ENCODE data around the gene HELZ2. TPM values are rescaled to one million over a fixed set of nuclear protein-coding genes. Genes with fewer than 3 reads are reported as not detected.
A peak's percentile ranks its signal among the peaks of the same experiment; 100 is the strongest.
"Not testable (repeated sequence)": the region's sequence is repeated elsewhere in the genome, so short reads cannot be mapped to it uniquely, and the experiment has no call there.

Gene HELZ2
- total RNA-seq, 1 experiment from 2014 or later = 205 TPM

- DNase-seq (ENCODE audit: low read depth) = no peak
Measured at GRCh38 chr20:63566395-63567135, 7.5 kb downstream of the HELZ2 start.

GRCh38 chr20:63565699-63566335 lies 8.2 kb downstream of the HELZ2 start:
- DNase-seq (ENCODE audit: low read depth) = no peak

- DNase-seq (ENCODE audit: low read depth) = no peak
Measured at GRCh38 chr20:63565021-63565698, 8.9 kb downstream of the HELZ2 start.

GRCh38 chr20:63564036-63564810 lies 9.8 kb downstream of the HELZ2 start:
- no peak for DNase-seq (ENCODE audit: low read depth)

- DNase-seq (ENCODE audit: low read depth) = no peak
Measured at GRCh38 chr20:63563225-63563935, 10.7 kb downstream of the HELZ2 start.

GRCh38 chr20:63562461-63563224 lies 11.4 kb downstream of the HELZ2 start:
- DNase-seq (ENCODE audit: low read depth) = no peak

DNA sequence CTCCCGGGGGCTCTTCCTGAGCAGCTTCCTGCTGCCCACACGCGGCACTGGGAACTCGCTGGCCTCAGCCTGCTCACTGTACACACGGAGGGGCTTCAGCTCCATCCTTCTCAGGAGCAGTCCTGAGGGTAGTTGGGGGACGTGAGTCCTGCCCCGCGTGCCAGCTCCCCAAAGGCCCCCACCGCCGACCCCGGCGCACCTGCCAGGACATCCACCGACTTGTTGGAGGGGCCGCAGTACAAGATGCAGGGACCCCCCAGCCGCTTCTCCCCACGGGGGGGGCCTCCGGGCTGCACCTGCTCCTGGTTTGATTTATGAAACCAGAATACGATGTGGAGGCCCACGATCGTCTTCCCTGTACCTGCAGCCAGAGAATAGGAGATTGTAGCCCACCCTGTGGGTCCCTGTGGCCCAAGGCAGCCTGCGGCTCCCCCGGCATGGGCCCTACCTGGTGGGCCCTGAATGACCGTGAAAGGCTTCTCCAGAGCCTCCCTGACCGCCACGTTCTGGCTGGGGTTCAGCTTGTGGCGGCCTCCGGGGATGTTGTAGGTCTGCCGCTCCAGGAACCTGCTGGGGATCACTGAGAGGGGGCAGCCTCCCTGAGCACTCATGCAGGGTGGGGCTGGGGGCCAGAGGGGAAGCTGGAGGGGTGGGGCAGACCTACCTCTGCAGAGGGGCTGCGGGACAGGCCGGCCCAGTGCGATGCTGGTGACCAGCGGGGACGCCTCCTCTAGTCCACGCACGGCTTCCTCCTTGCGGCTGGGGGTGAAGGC lies 12.2 kb downstream of the HELZ2 start:
- no peak for DNase-seq (ENCODE audit: low read depth)

DNA sequence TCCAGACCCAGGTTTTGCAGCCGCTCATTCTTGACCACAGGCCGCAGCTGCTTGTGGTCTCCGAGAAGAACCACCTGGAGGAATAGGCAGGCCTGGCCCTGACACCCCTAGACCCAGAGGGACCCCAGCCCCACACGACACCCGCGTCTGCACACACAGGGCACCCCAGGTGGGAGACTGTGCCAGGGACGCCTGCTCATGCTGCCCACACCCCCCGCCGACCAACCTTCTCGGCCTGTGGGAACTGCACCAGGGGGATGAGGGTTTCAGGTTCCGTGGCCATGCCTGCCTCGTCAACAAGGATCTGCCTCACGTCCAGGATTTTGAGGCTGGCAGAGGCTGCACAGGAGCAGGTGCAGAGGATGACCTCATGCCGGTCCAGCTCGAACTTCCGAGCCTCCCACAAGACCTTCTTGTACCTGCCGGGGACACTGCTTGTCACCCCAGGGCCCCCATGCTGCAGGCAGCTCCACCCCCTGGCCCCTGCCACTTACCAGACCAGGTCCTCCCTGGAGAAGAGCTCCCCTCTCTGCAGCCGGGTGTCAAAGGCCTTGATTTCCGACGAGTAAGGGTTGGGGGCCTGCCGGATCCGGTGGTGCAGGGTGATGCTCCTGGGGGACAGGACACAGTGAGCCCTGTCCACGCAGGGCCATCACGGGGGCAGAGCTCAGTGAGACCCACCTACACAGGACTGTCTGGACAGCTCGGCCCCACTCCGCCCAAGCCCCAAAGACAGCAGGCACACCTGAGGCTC lies 13.0 kb downstream of the HELZ2 start:
- no peak for DNase-seq (ENCODE audit: low read depth)

GRCh38 chr20:63560333-63560805 lies 13.7 kb downstream of the HELZ2 start:
- no peak for DNase-seq (ENCODE audit: low read depth)

- DNase-seq (ENCODE audit: low read depth) = not testable (repeated sequence)
Measured at GRCh38 chr20:63559485-63560332, 14.3 kb downstream of the HELZ2 start.

GRCh38 chr20:63558804-63559484 lies 15.1 kb downstream of the HELZ2 start:
- DNase-seq (ENCODE audit: low read depth) = no peak

DNA sequence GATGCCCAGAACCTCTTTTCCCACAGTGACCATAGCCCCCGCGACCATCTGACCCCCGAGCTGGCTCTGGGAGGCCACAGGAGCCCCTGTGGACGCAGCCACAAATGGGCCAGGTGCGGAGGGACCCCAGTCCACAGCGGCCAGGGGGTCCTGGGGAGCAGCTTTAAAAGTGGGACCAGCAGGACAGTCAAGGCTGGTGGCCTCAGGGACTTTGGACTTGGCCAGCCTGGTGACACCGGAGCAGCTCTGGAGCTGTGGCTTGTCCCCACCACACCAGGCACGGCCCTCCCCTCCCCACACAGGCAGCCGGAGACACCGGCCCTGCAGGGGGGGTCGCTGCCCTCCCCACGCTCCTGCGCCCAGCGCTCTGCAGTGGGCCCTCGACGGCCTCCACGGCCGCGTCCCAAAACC lies 16.6 kb downstream of the HELZ2 start:
- DNase-seq (ENCODE audit: low read depth) = no peak

DNA sequence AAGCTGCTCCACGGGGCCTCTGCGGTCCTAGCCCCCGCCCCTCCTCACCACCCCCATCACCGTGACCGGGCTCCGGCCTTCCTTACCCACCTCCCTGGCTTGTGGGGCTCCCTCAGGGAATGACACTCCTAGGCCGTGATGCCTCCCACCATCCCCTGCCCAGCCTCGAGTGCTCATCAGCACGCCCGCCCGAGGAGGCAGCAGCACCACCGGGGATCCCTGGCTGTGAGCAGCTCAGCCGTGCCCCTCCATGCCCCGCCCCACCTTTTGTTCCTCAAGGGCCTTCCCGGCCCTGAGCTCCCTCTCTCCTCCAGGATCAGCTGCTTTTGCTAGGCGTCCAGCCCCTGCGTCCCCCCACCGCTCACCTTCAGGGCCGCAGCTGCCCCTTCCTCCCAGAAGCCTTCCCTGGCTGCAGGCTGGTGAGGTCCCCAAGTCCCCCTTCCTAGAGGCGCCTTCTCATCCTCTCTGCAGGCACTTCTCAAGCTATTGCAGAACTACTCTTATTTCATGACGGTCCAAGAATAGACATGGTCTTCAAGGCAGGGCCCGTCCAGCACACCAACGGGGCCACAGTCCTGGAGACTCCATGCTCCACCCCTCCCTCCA lies 17.1 kb downstream of the HELZ2 start:
- peak; percentile 31 for DNase-seq (ENCODE audit: low read depth)

GRCh38 chr20:63555661-63556381 lies 18.2 kb downstream of the HELZ2 start:
- peak; percentile 48 for DNase-seq (ENCODE audit: low read depth)

- DNase-seq (ENCODE audit: low read depth) = peak; percentile 64
Measured at GRCh38 chr20:63554361-63555278, 19.4 kb downstream of the HELZ2 start.
